Measurements from ENCODE around the gene FGFRL1. TPM values are rescaled to one million over a fixed set of nuclear protein-coding genes. Genes with fewer than 3 reads are reported as not detected.

Gene FGFRL1
- total RNA-seq, 1 donor from 2014 or later, result 70.4 TPM

- no peak for TF ChIP-seq CTCF (IDR thresholded peaks at IDR 0.05)
- peaks cover 6% of the 10 kb centered on the region for H3K36me3 Mint-ChIP-seq (ENCODE audit: low read depth)
- H3K9me3 Mint-ChIP-seq (ENCODE audit: low read depth), result no peaks in the 10 kb centered on the region
- no peaks in the 10 kb centered on the region for H3K27me3 Mint-ChIP-seq (ENCODE audit: low read depth)
- H3K4me1 Mint-ChIP-seq (ENCODE audit: low read depth), result peaks cover 4% of the 10 kb centered on the region
- no peak overlapping the region for H3K27ac Mint-ChIP-seq (ENCODE audit: unreplicated experiment)
- DNase-seq (ENCODE audit: low spot score), result no peak
- no peak overlapping the region for H3K4me3 Mint-ChIP-seq (ENCODE audit: unreplicated experiment)
These were observed 18.6 kb downstream of the FGFRL1 start for GRCh38 chr4:1030031-1030430.

GRCh38 chr4:1030559-1030958 lies 19.1 kb downstream of the FGFRL1 start:
- H3K36me3 Mint-ChIP-seq (ENCODE audit: low read depth), result peaks cover 2% of the 10 kb centered on the region
- no peak for DNase-seq (ENCODE audit: low spot score)
- no peaks in the 10 kb centered on the region for H3K9me3 Mint-ChIP-seq (ENCODE audit: low read depth)
- no peak overlapping the region for H3K27ac Mint-ChIP-seq (ENCODE audit: unreplicated experiment)
- peaks cover 7% of the 10 kb centered on the region for H3K4me1 Mint-ChIP-seq (ENCODE audit: low read depth)
- H3K27me3 Mint-ChIP-seq (ENCODE audit: low read depth), result no peaks in the 10 kb centered on the region
- no peak for TF ChIP-seq CTCF (IDR thresholded peaks at IDR 0.05)
- H3K4me3 Mint-ChIP-seq (ENCODE audit: unreplicated experiment), result no peak overlapping the region

- Mint-ChIP-seq H3K4me3 (ENCODE audit: unreplicated experiment) (no peak overlapping the region), H3K4me1 (ENCODE audit: low read depth) (peaks cover 9% of the 10 kb centered on the region), H3K27me3 (ENCODE audit: low read depth) (no peaks in the 10 kb centered on the region), H3K27ac (ENCODE audit: unreplicated experiment) (no peak overlapping the region), H3K36me3 (ENCODE audit: low read depth) (no peaks in the 10 kb centered on the region), H3K9me3 (ENCODE audit: low read depth) (no peaks in the 10 kb centered on the region)
- DNase-seq (ENCODE audit: low spot score), result no peak
- no peak for TF ChIP-seq CTCF (IDR thresholded peaks at IDR 0.05)
These were observed 19.9 kb downstream of the FGFRL1 start for GRCh38 chr4:1031346-1031745.

GRCh38 chr4:1031956-1032795 lies 20.8 kb downstream of the FGFRL1 start:
- Mint-ChIP-seq H3K9me3 (ENCODE audit: low read depth) (no peaks in the 10 kb centered on the region), H3K4me1 (ENCODE audit: low read depth) (peaks cover 9% of the 10 kb centered on the region), H3K27me3 (ENCODE audit: low read depth) (no peaks in the 10 kb centered on the region), H3K27ac (ENCODE audit: unreplicated experiment) (no peak overlapping the region), H3K36me3 (ENCODE audit: low read depth) (no peaks in the 10 kb centered on the region), H3K4me3 (ENCODE audit: unreplicated experiment) (no peak overlapping the region)
- peak; percentile 24 for TF ChIP-seq CTCF (IDR thresholded peaks at IDR 0.05)
- DNase-seq (ENCODE audit: low spot score), result no peak

- no peak for DNase-seq (ENCODE audit: low spot score)
- no peak overlapping the region for H3K4me3 Mint-ChIP-seq (ENCODE audit: unreplicated experiment)
- no peaks in the 10 kb centered on the region for H3K27me3 Mint-ChIP-seq (ENCODE audit: low read depth)
- H3K4me1 Mint-ChIP-seq (ENCODE audit: low read depth), result peaks cover 6% of the 10 kb centered on the region
- H3K27ac Mint-ChIP-seq (ENCODE audit: unreplicated experiment), result no peak overlapping the region
- no peaks in the 10 kb centered on the region for H3K36me3 Mint-ChIP-seq (ENCODE audit: low read depth)
- no peaks in the 10 kb centered on the region for H3K9me3 Mint-ChIP-seq (ENCODE audit: low read depth)
- TF ChIP-seq CTCF (IDR thresholded peaks at IDR 0.05), result no peak
These were observed 21.4 kb downstream of the FGFRL1 start for GRCh38 chr4:1032861-1033260.
